AG09309 (cell line): ENCODE measurements around the gene PFDN2.

Source experiments
- DNase-seq: peaks from one replicate; pipeline ENCODE4 v3.0.0-alpha.2; 2010; ENCODE audit warnings: low read depth
- H3K4me3 ChIP-seq: 2 replicates; pipeline ENCODE4 v1.5.1; 2011; ENCODE audit warnings: mild to moderate bottlenecking, low read depth, low read length, moderate library complexity; ENCODE audit not compliant: control insufficient read depth
- TF ChIP-seq, protein P1 (sequence below): IDR thresholded peaks from 2 replicates; pipeline ENCODE4 v1.5.1; 2011; ENCODE audit warnings: mild to moderate bottlenecking, low read depth, low read length, inconsistent platforms; ENCODE audit not compliant: insufficient read depth, control insufficient read depth; ENCODE audit errors: missing control alignments

Gene PFDN2

DNA sequence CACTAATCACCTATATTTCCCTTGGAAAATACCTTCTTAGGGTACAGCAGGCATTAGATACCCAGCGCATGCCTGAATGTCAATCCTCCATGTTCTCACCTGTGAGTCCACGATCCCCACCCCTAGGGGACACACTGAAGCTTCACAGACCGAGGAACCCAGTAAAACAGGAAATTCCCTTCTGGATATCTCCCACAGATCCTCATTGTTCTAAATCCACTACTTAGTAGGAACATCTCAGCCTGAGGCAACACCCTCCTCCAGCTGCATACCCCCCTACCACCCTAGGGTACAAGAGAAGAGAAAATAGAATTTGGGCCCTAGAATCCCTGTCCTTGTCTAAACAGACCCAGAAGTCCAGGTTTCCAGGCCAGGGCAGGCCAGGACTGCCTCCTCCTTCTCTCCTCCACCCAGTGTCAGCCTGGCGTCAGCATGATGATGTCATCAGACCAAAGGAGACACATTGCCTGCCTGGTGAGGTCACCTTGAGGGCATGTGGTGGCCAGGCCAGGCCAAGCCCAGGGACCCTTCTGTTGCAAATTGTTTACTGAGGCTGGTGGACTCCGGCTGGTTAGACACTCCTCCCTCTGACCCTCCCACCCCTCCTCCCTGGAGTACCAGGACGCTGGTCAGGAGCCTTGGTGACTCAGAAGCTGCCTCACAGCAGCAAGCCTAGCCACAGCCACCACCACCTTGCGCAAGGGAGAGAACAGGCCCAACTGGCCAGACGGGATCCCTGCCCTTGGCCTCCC lies 34.7 kb downstream of the PFDN2 start:
- peak; percentile 69 for DNase-seq
- TF ChIP-seq, protein P1, sequence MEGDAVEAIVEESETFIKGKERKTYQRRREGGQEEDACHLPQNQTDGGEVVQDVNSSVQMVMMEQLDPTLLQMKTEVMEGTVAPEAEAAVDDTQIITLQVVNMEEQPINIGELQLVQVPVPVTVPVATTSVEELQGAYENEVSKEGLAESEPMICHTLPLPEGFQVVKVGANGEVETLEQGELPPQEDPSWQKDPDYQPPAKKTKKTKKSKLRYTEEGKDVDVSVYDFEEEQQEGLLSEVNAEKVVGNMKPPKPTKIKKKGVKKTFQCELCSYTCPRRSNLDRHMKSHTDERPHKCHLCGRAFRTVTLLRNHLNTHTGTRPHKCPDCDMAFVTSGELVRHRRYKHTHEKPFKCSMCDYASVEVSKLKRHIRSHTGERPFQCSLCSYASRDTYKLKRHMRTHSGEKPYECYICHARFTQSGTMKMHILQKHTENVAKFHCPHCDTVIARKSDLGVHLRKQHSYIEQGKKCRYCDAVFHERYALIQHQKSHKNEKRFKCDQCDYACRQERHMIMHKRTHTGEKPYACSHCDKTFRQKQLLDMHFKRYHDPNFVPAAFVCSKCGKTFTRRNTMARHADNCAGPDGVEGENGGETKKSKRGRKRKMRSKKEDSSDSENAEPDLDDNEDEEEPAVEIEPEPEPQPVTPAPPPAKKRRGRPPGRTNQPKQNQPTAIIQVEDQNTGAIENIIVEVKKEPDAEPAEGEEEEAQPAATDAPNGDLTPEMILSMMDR, result no peak

DNA sequence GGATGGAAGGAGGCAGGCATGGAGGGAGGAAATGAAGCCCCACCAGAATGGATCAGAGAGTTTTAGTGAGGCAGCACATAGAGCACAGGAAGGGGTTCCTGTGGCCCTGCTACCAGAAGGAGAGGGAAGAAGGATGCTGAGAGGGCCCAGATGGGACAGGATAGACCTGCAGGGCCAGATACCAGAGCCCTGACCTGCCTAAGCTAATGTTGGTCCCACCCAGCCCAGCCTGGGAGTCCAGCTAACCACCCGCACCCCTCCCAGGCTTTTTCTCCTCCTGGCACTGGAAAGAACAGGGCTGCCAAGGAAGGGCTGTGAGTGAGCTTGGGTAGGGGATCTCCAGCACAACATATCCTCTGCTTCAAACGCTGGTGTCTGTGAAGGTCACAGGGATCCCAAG lies 35.4 kb downstream of the PFDN2 start:
- H3K4me3 ChIP-seq, result no peak overlapping the region
- TF ChIP-seq, protein P1, result no peak
- no peak for DNase-seq

More for the DNA sequence above, 34.7 kb downstream of the PFDN2 start:
- H3K4me3 ChIP-seq, result no peak overlapping the region

DNA sequence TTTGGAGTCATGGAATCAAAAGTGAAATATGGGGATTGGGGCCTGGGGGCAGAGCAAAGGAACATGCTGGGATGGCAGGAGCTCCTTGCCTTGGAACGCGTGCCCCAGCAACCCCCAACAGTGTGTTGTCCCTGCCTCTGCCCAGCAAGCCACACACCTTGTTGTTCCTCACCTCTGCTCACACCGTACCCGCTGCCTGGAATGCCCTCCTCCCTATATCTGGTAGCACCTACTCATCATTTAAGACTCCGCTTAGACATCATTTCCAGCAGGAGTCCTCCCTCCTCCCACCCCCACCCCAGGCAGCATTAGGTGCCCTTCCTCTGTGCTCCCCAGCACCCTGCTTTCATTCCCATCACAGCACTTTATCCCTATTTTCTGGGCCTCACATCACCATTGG lies 36.3 kb downstream of the PFDN2 start:
- TF ChIP-seq, protein P1, result no peak
- DNase-seq, result no peak
- no peak overlapping the region for H3K4me3 ChIP-seq

DNA sequence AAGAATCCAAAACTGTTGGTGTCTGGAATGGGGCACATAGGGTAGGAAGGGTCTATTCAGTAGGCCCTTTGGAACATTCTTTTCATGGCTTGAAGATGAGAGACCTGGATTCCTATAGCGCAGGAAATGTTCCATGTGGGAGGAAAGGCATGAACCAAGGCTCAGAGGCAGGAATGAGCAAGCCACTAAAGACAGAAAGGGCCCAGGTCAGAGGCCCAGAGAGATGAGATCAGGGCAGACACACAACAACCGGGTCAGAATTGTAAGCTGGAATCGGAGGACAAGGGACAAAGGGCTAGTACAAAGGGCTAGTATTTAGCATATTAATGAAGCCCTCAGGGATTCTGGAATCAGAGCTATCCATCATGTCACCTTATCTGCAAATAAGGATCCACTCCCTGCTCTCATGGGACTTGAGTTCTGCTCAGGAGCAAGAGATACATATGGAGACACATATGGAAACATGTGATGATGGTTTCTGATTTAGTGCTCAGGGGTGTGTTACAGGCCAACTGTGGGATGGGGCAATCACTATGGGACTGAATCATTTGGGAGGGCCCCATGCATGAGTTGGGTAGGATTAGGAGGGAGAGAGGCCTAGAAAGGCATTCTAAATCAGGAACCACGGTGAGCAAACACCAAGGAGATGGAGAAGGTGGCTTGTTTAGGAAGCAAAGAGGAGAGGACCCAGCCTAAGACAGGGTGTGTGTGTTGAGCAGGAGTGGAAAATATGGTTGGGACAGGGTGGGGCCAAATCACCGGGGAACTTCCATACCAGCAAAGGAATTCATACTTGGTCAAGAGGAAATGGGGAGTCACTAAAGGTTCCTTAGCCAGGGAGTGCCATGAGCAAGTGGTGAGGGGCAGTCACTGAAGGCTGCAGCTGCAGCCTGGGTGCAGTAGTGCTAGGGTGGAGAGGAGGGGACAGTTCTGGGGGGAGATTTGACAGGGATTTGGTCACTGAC lies 37.1 kb downstream of the PFDN2 start:
- TF ChIP-seq, protein P1, result no peak

DNA sequence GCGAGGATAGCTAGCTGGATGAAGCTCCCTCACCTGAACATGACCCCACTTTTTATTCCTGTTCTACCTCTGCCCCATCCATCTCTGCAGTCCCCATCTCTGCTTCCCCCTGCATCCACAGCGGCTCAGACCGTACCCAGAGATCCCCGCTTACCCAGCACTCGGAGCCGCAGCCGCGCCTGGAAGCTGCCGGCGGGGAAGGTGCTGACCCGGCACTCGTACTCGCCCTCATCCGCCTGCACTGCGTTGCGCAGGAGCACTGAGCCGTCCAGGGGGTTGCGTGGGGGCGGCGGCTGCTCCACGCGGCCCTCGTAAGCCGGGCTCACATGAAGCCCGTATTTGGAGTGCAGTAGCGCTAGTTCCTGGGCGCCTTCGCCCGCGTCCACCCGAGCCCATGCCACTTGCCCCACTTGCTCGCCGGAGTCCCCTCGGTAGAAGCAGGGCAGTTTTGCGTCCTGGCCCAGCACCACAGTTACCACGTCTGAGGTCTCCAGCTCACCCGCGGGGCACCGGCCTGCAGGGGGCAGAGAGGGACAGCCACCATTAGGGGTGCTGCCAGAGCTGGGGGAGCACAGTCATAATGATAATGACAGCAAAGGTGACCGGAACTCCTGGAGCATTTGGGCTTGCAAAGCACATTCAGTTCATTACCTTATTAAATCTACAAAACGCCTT lies 38.3 kb downstream of the PFDN2 start:
- H3K4me3 ChIP-seq, result no peak overlapping the region
- TF ChIP-seq, protein P1, result no peak
- DNase-seq, result no peak

More for the DNA sequence above, 37.1 kb downstream of the PFDN2 start:
- H3K4me3 ChIP-seq, result no peak overlapping the region
- DNase-seq, result no peak

DNA sequence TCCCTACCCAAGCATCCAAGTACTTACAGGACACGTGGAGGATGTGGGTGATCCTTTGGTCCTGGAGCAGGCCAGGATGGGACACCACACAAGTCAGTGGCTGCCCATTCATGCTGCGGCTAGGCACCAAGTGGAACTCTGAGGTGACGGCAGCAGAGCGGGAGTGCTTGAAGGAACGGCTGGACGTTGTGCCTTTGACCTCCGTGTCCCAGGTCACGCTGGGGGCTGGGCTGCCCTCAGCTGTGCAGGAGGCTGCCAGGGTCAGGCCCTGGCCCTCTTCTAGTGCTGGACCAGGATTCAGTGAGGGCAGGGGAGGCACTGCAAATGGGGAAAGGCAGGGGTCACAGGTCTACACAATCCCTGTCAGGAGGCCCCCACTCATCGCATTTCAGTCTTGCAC lies 40.4 kb downstream of the PFDN2 start:
- H3K4me3 ChIP-seq, result no peak overlapping the region
- no peak for DNase-seq
- TF ChIP-seq, protein P1, result no peak
